GM12878 (cell line): ENCODE results near the gene ITPR3. TPM values are rescaled to one million over a fixed set of nuclear protein-coding genes. Genes with fewer than 3 reads are reported as not detected.

Source experiments
- ATAC-seq: fragments of 200-7000 bp; cut with Tn5 transposase; 3 replicates; pipeline ENCODE4 v1.9.1; 2020; ENCODE audit warnings: mild to moderate bottlenecking, moderate library complexity
- BruUV-seq: library from RNA; stranded (reverse); fragments of 400-500 nt; replicated peaks from 2 replicates; lab custom pipeline; 2021; lab: Mats Ljungman, UMichigan
- CTCF ChIA-PET: fragments of 300-600 bp; sonication (Branson Sonifier 250); formaldehyde crosslinking; extraction: SDS; loops from one replicate; lab custom pipeline; 2021; ENCODE audit warnings: inconsistent platforms; lab: Yijun Ruan, JAX
- POLR2A ChIA-PET: fragments of 350-600 bp; formaldehyde crosslinking; extraction: SDS; loops from one replicate; lab custom pipeline; 2021; ENCODE audit warnings: inconsistent platforms; lab: Charles Lee
- RAD21 ChIA-PET: fragments of 300-600 bp; sonication (Branson Sonifier 250); formaldehyde crosslinking; loops from one replicate; lab custom pipeline; 2023; ENCODE audit warnings: antibody characterized with exemption; ENCODE audit not compliant: unreplicated experiment; lab: Charles Lee
- SMC1A ChIA-PET: fragments of 300-600 bp; sonication (Branson Sonifier 250); formaldehyde crosslinking; loops from one replicate; lab custom pipeline; 2023; ENCODE audit not compliant: unreplicated experiment, uncharacterized antibody; lab: Charles Lee
- DNase-seq: peaks from one replicate; pipeline ENCODE4 v3.0.0-alpha.2; 2011; ENCODE audit warnings: low read depth, low spot score
- FAIRE-seq: peaks from 3 replicates; lab custom pipeline; 2011; peaks lifted over from hg19 to GRCh38; lab: Jason Lieb, UNC
- H2AFZ ChIP-seq: 2 replicates; pipeline ENCODE4 v1.6.0; 2011; ENCODE audit warnings: low read depth, low read length, control low read depth; ENCODE audit not compliant: control insufficient read depth
- H3K27ac ChIP-seq: 2 replicates; pipeline ENCODE4 v1.5.1; 2011; ENCODE audit warnings: control low read depth; ENCODE audit not compliant: control insufficient read depth, insufficient read depth
- H3K27me3 ChIP-seq, 2 experiments: replicated peaks in 1 of 2; 2 replicates each; pipeline versions ENCODE4 v1.6.0 to v1.6.1; 2011; ENCODE audit warnings: low read length in 1 of 2; ENCODE audit not compliant: control insufficient read depth in 2 of 2, insufficient read depth in 2 of 2
- H3K36me3 ChIP-seq, 2 experiments: 2 replicates each; pipeline ENCODE4 v1.5.1; 2011; ENCODE audit warnings: low read length in 1 of 2; ENCODE audit not compliant: control insufficient read depth in 2 of 2, insufficient read depth in 2 of 2
- H3K4me1 ChIP-seq: 2 replicates; pipeline ENCODE4 v1.6.1; 2011; ENCODE audit warnings: mild to moderate bottlenecking, low read length, moderate library complexity, mixed read lengths; ENCODE audit not compliant: control insufficient read depth, insufficient read depth
- H3K4me2 ChIP-seq: 2 replicates; pipeline ENCODE4 v1.6.0; 2011; ENCODE audit warnings: control low read depth; ENCODE audit not compliant: control insufficient read depth, insufficient read depth
- H3K4me3 ChIP-seq: fragments of 200-600 bp; sonication (generic); 2 replicates; pipeline ENCODE4 v1.5.1; 2016
- H3K79me2 ChIP-seq: 2 replicates; pipeline ENCODE4 v1.6.0; 2011; ENCODE audit warnings: low read length; ENCODE audit not compliant: control insufficient read depth, insufficient read depth
- H3K9ac ChIP-seq: 2 replicates; pipeline ENCODE4 v1.8.0; 2011; ENCODE audit warnings: low read length, control low read depth, mixed read lengths; ENCODE audit not compliant: control insufficient read depth, insufficient read depth
- H3K9me3 ChIP-seq: replicated peaks from 3 replicates; pipeline ENCODE4 v1.5.1; 2011; ENCODE audit warnings: mild to moderate bottlenecking, low read length; ENCODE audit not compliant: control insufficient read depth, insufficient read depth
- H4K20me1 ChIP-seq: 2 replicates; pipeline ENCODE4 v1.6.0; 2011; ENCODE audit not compliant: control insufficient read depth, insufficient read depth
- CTCF ChIP-seq, 3 experiments: IDR thresholded peaks in 2 of 3; conservative IDR thresholded peaks in 1 of 3; 2 replicates each; pipeline ENCODE4 v1.5.1; 2011; ENCODE audit warnings: low read depth in 3 of 3, low read length in 3 of 3, mild to moderate bottlenecking in 3 of 3, control low read depth in 2 of 3, moderate library complexity in 2 of 3, inconsistent platforms in 1 of 3, mixed read lengths in 1 of 3; ENCODE audit not compliant: control insufficient read depth in 2 of 3, insufficient read depth in 1 of 3; ENCODE audit errors: extremely low read depth in 1 of 3
- DPF2 ChIP-seq: fragments of 450-650 bp; IDR thresholded peaks from 2 replicates; pipeline ENCODE4 v1.6.1; 2017; ENCODE audit warnings: mild to moderate bottlenecking
- NR2C2 ChIP-seq: IDR thresholded peaks from 2 replicates; pipeline ENCODE4 v1.6.1; 2011; ENCODE audit warnings: borderline replicate concordance, low read depth; ENCODE audit not compliant: control insufficient read depth, insufficient read length
- PML ChIP-seq: IDR thresholded peaks from 2 replicates; pipeline ENCODE4 v1.6.1; 2012; ENCODE audit warnings: low read length, inconsistent platforms
- RAD21 ChIP-seq: IDR thresholded peaks from 2 replicates; pipeline ENCODE4 v1.6.1; 2011; ENCODE audit warnings: mild to moderate bottlenecking, low read depth, low read length, moderate library complexity; ENCODE audit not compliant: insufficient read depth
- TARDBP ChIP-seq: IDR thresholded peaks from 2 replicates; pipeline ENCODE4 v1.6.1; 2016; ENCODE audit warnings: borderline replicate concordance
- YY1 ChIP-seq: IDR thresholded peaks from 2 replicates; pipeline ENCODE4 v1.6.1; 2011; ENCODE audit warnings: low read depth, mild to moderate bottlenecking, low read length
- WGBS: methylation state at CpG from one replicate; pipeline ENCODE4 v1.1.6; 2016; ENCODE audit warnings: low lambda C conversion rate; ENCODE audit not compliant: insufficient replicate concordance, insufficient coverage; ENCODE audit errors: missing lambda C conversion rate; 5-methylcytosine and 5-hydroxymethylcytosine counted together
- in situ Hi-C: fragments of 300-500 bp; cut with MboI; formaldehyde crosslinking; loops from 9 replicates; pipeline ENCODE4 v1.14.3; 2018; ENCODE audit warnings: mixed read lengths
- intact Hi-C: fragments of 100-400 bp; cut with micrococcal nuclease; formaldehyde crosslinking; loops from one replicate; pipeline ENCODE4 v1.14.2; 2022; ENCODE audit not compliant: unreplicated experiment
- polyA plus RNA-seq, 11 experiments: library from polyadenylated mRNA; depleted of rRNA in 4 of 11; unstranded in 6 of 11; stranded (reverse) in 5 of 11; fragments of >200 nt; fragmentation: Nextera tagmentation in 4 of 11; fragmentation: Illumina TruSeq in 1 of 11; extraction: Ambion mirVana in 4 of 11; extraction: Trizol in 1 of 11; gene quantifications; 1 replicate in 1 of 11; 2 replicates in 10 of 11; pipeline versions ENCODE4 v1.2.1 to v1.2.3, GENCODE V29; 2011 to 2016; ENCODE audit warnings: inconsistent platforms in 2 of 11, missing spikeins in 2 of 11, low read depth in 1 of 11
- total RNA-seq, 4 experiments: library from RNA; depleted of rRNA in 3 of 4; stranded (reverse); fragments of >200 nt in 3 of 4; fragmentation: Illumina TruSeq in 1 of 4; extraction: Trizol in 1 of 4; gene quantifications; 2 replicates each; pipeline versions ENCODE4 v1.2.1 to v1.2.3, GENCODE V29; 2013 to 2021
- TF ChIP-seq, protein P1 (sequence below): fragments of 450-650 bp; IDR thresholded peaks from 2 replicates; pipeline ENCODE4 v1.6.1; 2017; ENCODE audit warnings: mild to moderate bottlenecking, low read depth, inconsistent platforms; ENCODE audit not compliant: poor library complexity, severe bottlenecking

ITPR3 gene
- total and polyA plus RNA-seq, 10 of the 15 experiments (the other 5 are each of a cell fraction or from before 2014, with no cell fraction given), result 0.32 to 34.0 (median 11.9) TPM

DNA sequence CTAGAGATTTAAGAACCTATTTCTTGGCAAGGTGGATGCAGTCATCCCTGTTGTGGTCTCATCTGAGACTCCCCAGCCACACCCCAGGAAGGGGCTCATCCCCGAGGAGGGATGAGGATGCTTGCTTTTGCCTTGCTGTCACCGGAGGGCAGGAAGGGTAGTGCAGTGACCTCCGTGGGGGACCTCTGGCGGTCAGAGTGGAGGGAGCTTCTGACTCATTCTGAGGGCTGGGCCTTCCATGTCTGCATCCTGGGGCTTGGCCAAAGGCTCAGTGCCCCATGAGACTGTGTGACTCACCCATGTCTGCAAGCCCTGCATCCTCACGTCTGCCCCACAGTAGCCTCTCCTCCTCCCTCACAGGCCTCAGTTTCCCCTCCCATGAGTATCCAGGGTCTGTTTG is 51.7 kb downstream of the ITPR3 start:
- ATAC-seq, result peak; percentile 76
- in situ Hi-C loops (no loop called here), intact Hi-C loops (no loop called here)
- H3K9ac ChIP-seq, result no peak overlapping the region
- CTCF ChIA-PET, result interaction anchor here (0.9 to 1.3 kb wide), 3 partner anchors 18 to 88 kb away, joined by 3 to 6 read pairs (median 3); no protein-coding TSS in a partner anchor
- peaks cover 25 to 34% of the 10 kb centered on the region in 2 experiments for H3K36me3 ChIP-seq
- no peak for FAIRE-seq
- no peak overlapping the region for H2AFZ ChIP-seq
- H3K27me3 ChIP-seq, result no peaks in the 10 kb centered on the region
- H3K4me2 ChIP-seq, result no peak overlapping the region
- H3K4me1 ChIP-seq, result no peaks in the 10 kb centered on the region
- SMC1A ChIA-PET, result no interaction called here
- no peak overlapping the region for H3K27ac ChIP-seq
- H3K9me3 ChIP-seq, result no peaks in the 10 kb centered on the region
- no peak overlapping the region for H3K4me3 ChIP-seq
- no TSS peak for BruUV-seq
- POLR2A ChIA-PET, result interaction anchor here (1.1 kb wide), 1 partner anchor 85 kb away, joined by 4 read pairs; no protein-coding TSS in a partner anchor
- 22% methylated on average over 5 of the region's 5 CpGs for WGBS
- DNase-seq, result no peak
- no peaks in the 10 kb centered on the region for H3K79me2 ChIP-seq
- TF ChIP-seq CTCF (IDR thresholded peaks at IDR 0.05 in 2 of 3, conservative IDR thresholded peaks at IDR 0.05 in 1 of 3; ENCODE audit: control insufficient read depth in 2 of 3, extremely low read depth in 1 of 3, insufficient read depth in 1 of 3, low read depth in 3 of 3, low read length in 3 of 3) (peak; percentile 18 to 30 (median 28); a peak in 3 of 6 replicates), YY1 (0 out of 2 replicates have a peak, but pooled peaks have one; percentile 17), TARDBP (no peak), DPF2 (no peak), NR2C2 (no peak), PML (no peak), RAD21 (0 out of 2 replicates have a peak, but pooled peaks have one; percentile 24)
- TF ChIP-seq, protein P1, sequence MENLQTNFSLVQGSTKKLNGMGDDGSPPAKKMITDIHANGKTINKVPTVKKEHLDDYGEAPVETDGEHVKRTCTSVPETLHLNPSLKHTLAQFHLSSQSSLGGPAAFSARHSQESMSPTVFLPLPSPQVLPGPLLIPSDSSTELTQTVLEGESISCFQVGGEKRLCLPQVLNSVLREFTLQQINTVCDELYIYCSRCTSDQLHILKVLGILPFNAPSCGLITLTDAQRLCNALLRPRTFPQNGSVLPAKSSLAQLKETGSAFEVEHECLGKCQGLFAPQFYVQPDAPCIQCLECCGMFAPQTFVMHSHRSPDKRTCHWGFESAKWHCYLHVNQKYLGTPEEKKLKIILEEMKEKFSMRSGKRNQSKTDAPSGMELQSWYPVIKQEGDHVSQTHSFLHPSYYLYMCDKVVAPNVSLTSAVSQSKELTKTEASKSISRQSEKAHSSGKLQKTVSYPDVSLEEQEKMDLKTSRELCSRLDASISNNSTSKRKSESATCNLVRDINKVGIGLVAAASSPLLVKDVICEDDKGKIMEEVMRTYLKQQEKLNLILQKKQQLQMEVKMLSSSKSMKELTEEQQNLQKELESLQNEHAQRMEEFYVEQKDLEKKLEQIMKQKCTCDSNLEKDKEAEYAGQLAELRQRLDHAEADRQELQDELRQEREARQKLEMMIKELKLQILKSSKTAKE, result no peak
- RAD21 ChIA-PET, result no interaction called here
- no peaks in the 10 kb centered on the region for H4K20me1 ChIP-seq
